Measurements from ENCODE around the gene SEMA3A.

DNA sequence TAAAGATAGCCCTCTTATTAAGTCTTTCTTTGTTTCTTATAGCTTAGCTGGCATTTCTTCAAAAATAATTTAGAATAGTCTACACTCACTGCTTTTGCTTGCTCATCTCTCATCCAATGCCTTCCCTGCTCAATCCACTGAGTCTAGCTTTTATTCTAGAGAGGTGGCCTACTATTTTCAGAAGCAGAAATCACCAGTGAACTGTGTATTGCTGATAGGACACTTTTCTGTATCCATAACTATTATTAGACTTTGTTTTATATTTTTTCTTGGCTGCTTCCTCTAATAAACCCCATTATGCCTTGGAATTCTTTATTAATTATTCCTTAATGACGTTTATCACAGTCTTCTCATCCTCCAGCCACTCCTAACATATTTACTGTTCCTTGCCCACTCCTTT is 206.8 kb downstream of the SEMA3A start:
- TF ChIP-seq, protein P1, sequence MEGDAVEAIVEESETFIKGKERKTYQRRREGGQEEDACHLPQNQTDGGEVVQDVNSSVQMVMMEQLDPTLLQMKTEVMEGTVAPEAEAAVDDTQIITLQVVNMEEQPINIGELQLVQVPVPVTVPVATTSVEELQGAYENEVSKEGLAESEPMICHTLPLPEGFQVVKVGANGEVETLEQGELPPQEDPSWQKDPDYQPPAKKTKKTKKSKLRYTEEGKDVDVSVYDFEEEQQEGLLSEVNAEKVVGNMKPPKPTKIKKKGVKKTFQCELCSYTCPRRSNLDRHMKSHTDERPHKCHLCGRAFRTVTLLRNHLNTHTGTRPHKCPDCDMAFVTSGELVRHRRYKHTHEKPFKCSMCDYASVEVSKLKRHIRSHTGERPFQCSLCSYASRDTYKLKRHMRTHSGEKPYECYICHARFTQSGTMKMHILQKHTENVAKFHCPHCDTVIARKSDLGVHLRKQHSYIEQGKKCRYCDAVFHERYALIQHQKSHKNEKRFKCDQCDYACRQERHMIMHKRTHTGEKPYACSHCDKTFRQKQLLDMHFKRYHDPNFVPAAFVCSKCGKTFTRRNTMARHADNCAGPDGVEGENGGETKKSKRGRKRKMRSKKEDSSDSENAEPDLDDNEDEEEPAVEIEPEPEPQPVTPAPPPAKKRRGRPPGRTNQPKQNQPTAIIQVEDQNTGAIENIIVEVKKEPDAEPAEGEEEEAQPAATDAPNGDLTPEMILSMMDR (IDR thresholded peaks at IDR 0.05), result no peak
- no peak for TF ChIP-seq EZH2 (IDR thresholded peaks at IDR 0.05)
